Measurements from ENCODE around the gene PERCC1. TPM values are rescaled to one million over a fixed set of nuclear protein-coding genes. Genes with fewer than 3 reads are reported as not detected.

PERCC1 gene
- total and polyA plus RNA-seq, 2 donors from 2014 or later: not detected

DNA sequence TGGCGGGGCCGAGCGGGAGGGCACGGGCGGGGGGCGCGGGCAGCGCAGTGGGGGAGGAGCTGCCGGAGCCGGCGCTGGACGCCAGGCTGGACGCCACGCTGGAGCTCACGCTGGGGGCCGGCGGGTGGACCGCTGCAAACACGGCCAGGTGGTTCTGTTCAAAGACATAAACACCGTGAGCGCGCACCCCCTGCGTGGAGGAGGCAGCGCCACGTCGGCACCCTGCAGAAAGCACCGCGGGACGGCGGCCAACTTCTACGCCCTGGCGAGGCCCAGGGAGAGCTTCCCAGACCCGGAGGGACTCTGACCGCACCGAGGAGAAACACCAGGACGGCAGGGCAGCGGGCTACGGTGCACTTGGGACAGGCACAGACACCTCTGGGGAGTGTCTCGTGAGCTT, 45.6 kb upstream of the PERCC1 start:
- Histone ChIP-seq H3K4me3 (ENCODE audit: low read length in 3 of 3) (no peak overlapping the region), H3K9ac (ENCODE audit: low read length in 3 of 3) (no peak overlapping the region), H3K9me3 (ENCODE audit: control insufficient read depth in 2 of 3, insufficient read depth in 1 of 3, low read length in 3 of 3) (no peaks in the 10 kb centered on the region), H3K4me1 (ENCODE audit: control insufficient read depth in 2 of 3, insufficient read depth in 2 of 3, low read depth in 1 of 3, low read length in 3 of 3) (no peaks in the 10 kb centered on the region), H3K27ac (ENCODE audit: low read depth in 2 of 2, low read length in 2 of 2) (no peak overlapping the region), H3K27me3 (ENCODE audit: control insufficient read depth, insufficient read depth, low read length) (no peaks in the 10 kb centered on the region), H3K36me3 (ENCODE audit: control insufficient read depth in 2 of 3, insufficient read depth in 3 of 3, low read length in 3 of 3) (peaks cover 2 to 6% (median 5%) of the 10 kb centered on the region in 3 donors)
- DNase-seq: no peak
- intact Hi-C loops (cut with DNase I): no loop called here
- no peak for FAIRE-seq
- TF ChIP-seq, protein P1, sequence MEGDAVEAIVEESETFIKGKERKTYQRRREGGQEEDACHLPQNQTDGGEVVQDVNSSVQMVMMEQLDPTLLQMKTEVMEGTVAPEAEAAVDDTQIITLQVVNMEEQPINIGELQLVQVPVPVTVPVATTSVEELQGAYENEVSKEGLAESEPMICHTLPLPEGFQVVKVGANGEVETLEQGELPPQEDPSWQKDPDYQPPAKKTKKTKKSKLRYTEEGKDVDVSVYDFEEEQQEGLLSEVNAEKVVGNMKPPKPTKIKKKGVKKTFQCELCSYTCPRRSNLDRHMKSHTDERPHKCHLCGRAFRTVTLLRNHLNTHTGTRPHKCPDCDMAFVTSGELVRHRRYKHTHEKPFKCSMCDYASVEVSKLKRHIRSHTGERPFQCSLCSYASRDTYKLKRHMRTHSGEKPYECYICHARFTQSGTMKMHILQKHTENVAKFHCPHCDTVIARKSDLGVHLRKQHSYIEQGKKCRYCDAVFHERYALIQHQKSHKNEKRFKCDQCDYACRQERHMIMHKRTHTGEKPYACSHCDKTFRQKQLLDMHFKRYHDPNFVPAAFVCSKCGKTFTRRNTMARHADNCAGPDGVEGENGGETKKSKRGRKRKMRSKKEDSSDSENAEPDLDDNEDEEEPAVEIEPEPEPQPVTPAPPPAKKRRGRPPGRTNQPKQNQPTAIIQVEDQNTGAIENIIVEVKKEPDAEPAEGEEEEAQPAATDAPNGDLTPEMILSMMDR (IDR thresholded peaks at IDR 0.05; ENCODE audit: borderline replicate concordance, extremely low read depth, insufficient read depth): no peak

GRCh38 chr16:1387331-1387730, 43.5 kb upstream of the PERCC1 start:
- DNase-seq (no peak), FAIRE-seq (no peak)
- H3K9me3 ChIP-seq (ENCODE audit: control insufficient read depth in 2 of 3, insufficient read depth in 1 of 3, low read length in 3 of 3): no peaks in the 10 kb centered on the region
- no peaks in the 10 kb centered on the region for H3K4me1 ChIP-seq (ENCODE audit: control insufficient read depth in 2 of 3, insufficient read depth in 2 of 3, low read depth in 1 of 3, low read length in 3 of 3)
- no peak overlapping the region for H3K9ac ChIP-seq (ENCODE audit: low read length in 3 of 3)
- TF ChIP-seq, protein P1 (IDR thresholded peaks at IDR 0.05; ENCODE audit: borderline replicate concordance, extremely low read depth, insufficient read depth): no peak
- H3K36me3 ChIP-seq (ENCODE audit: control insufficient read depth in 2 of 3, insufficient read depth in 3 of 3, low read length in 3 of 3): peaks cover 0 to 8% (median 3%) of the 10 kb centered on the region in 3 donors
- H3K4me3 ChIP-seq (ENCODE audit: low read length in 3 of 3): no peak overlapping the region
- no peaks in the 10 kb centered on the region for H3K27me3 ChIP-seq (ENCODE audit: control insufficient read depth, insufficient read depth, low read length)
- H3K27ac ChIP-seq (ENCODE audit: low read depth in 2 of 2, low read length in 2 of 2): no peak overlapping the region
- intact Hi-C loops (cut with DNase I): no loop called here

DNA sequence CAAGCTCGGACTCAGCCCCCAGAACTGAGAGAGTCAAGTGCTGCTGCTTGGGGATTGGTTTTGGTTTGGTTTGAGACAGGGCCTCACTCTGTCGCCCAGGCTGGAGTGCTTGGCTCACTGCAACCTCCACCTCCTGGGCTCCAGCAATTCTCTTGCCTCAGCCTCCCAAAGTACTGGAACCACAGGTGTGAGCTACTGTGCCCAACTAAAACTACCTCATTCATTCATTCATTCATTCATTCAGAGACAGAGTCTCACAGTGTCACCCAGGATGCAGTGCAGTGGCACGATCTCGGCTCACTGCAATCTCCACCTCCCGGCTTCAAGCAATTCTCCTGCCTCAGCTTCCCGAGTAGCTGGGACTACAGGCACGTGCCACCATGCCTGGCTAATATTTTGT, 41.1 kb upstream of the PERCC1 start:
- intact Hi-C loops (cut with DNase I): no loop called here
- no peak for FAIRE-seq
- TF ChIP-seq, protein P1 (IDR thresholded peaks at IDR 0.05; ENCODE audit: borderline replicate concordance, extremely low read depth, insufficient read depth): no peak
- no peak overlapping the region for H3K27ac ChIP-seq (ENCODE audit: low read depth in 2 of 2, low read length in 2 of 2)
- no peaks in the 10 kb centered on the region for H3K27me3 ChIP-seq (ENCODE audit: control insufficient read depth, insufficient read depth, low read length)
- H3K9me3 ChIP-seq (ENCODE audit: control insufficient read depth in 2 of 3, insufficient read depth in 1 of 3, low read length in 3 of 3): no peaks in the 10 kb centered on the region
- H3K9ac ChIP-seq (ENCODE audit: low read length in 3 of 3): no peak overlapping the region
- H3K4me3 ChIP-seq (ENCODE audit: low read length in 3 of 3): no peak overlapping the region
- no peaks in the 10 kb centered on the region for H3K4me1 ChIP-seq (ENCODE audit: control insufficient read depth in 2 of 3, insufficient read depth in 2 of 3, low read depth in 1 of 3, low read length in 3 of 3)
- no peak for DNase-seq
- H3K36me3 ChIP-seq (ENCODE audit: control insufficient read depth in 2 of 3, insufficient read depth in 3 of 3, low read length in 3 of 3): peaks cover 2 to 14% (median 3%) of the 10 kb centered on the region in 3 donors

- Histone ChIP-seq H3K27ac (ENCODE audit: low read depth in 2 of 2, low read length in 2 of 2) (no peak overlapping the region), H3K9ac (ENCODE audit: low read length in 3 of 3) (no peak overlapping the region), H3K4me1 (ENCODE audit: control insufficient read depth in 2 of 3, insufficient read depth in 2 of 3, low read depth in 1 of 3, low read length in 3 of 3) (no peaks in the 10 kb centered on the region), H3K9me3 (ENCODE audit: control insufficient read depth in 2 of 3, insufficient read depth in 1 of 3, low read length in 3 of 3) (no peaks in the 10 kb centered on the region), H3K4me3 (ENCODE audit: low read length in 3 of 3) (no peak overlapping the region), H3K36me3 (ENCODE audit: control insufficient read depth in 2 of 3, insufficient read depth in 3 of 3, low read length in 3 of 3) (peaks cover 2 to 13% (median 2%) of the 10 kb centered on the region in 3 donors), H3K27me3 (ENCODE audit: control insufficient read depth, insufficient read depth, low read length) (no peaks in the 10 kb centered on the region)
- FAIRE-seq: no peak
- DNase-seq: no peak
- intact Hi-C loops (cut with DNase I): no loop called here
- TF ChIP-seq, protein P1 (IDR thresholded peaks at IDR 0.05; ENCODE audit: borderline replicate concordance, extremely low read depth, insufficient read depth): no peak
These were observed 40.6 kb upstream of the PERCC1 start for GRCh38 chr16:1390239-1390779.

Data from kidney (tissue), 14 donors.